NCI-H526 (cell line): ENCODE data around the gene CCDC3.
A peak's percentile ranks its signal among the peaks of the same experiment; 100 is the strongest.
"Not testable (repeated sequence)": the region's sequence is repeated elsewhere in the genome, so short reads cannot be mapped to it uniquely, and the experiment has no call there.

Source experiments
- DNase-seq, 2 experiments: peaks; one replicate each; lab custom pipeline; 2025; lab: John Stamatoyannopoulos, UW

Gene CCDC3

DNA sequence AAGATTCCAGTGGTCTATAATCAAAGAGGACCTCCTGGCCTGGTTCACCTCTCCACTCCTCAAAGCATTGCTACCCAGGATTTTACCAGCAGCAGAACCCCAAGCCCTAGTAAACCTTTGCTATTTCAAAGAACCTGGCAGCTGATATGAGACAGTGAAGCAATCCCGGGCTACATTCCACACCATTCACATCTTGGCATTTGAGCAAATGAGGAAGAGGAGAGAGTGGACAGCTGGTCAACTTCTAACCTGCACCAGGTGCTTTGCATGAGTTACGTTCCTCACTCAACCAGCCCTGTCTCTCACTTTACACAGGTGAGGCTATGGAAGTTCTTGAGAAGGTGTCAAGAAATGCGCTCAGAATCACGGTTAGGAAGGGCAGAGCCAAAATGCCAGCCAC, 1.1 kb downstream of the CCDC3 start:
- DNase-seq = no peak

DNA sequence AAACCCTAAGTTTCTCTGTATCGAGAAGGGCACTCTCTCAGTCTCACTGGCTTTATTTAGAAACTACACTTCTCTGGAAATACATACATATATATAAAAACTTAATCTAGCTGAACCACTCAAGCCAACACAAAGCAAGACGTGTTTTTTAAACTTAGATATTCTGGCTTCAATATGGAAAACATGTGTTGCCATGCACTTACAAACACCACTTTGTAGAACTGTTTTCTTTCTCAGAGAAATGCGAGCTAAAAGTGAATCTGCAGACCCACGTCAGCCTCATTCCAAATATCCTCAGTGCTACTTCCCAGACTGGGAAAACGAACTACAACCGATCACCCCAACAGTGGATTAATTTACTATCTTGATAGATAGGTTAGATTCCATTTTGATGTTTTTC, 1.7 kb downstream of the CCDC3 start:
- no peak for DNase-seq

- DNase-seq = no peak
Observed at GRCh38 chr10:12995425-12995861, 6.1 kb downstream of the CCDC3 start.

DNA sequence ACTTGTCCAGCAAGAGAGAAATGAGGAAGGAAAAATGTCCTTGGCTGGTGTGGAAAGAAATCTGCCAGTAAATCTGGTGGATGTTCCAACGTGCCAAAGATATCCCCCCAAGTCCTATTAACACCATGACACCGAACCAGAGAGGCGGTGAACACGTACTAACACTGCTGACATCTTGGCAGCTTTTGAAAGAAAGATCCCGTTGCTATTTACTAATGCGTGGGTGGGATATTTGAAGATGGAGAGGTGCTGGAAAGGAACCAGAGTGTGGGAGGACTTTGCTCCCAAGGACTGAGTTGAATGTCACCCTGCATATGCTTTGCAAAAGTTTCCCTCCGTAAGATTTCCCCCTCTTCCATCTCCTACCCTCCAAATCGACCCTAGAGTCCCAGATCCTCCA, 7.9 kb downstream of the CCDC3 start:
- no peak for DNase-seq

DNA sequence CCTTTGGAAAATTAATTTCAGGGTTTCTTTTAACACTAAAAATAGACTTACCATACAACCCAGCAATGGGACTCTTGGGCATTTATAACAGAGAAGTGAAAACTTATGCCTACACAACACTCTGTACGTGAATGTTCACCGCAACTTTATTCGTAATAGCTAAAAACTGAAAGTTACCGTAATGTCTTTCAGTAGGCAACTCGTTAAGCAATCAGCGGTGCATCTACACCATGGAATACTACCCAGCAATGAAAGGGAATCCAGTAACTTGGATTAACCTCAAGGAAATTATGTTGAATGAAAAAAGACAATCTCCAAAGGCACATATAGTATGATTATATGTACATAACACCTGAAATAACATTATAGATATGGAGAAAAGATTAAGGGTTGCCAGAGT, 16.2 kb downstream of the CCDC3 start:
- DNase-seq = no peak

DNA sequence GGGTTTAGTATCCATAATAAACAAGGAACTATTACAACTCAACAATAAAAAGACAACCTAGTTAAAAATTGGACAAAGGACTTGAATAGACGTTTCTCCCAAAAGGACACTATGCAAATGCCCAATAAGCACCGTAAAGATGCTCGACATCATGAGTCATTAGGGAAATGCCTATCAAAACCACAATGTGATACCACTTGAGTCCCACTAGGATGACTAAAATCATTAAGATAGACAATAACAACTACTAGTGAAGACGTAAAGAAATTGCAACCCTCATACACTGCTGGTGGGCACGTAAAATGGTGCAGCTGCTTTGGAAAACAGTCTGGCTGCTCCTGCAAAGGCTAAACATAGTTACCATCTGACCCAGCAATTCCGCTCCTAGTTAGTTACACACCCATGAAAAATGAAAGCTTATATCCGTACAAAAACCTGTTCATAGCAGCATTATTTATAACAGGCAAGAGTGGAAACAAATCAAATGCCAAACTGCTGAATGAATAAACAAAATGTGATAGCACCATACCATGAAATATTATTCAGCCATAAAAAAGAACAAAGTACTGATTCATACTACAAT, 17.3 kb downstream of the CCDC3 start:
- DNase-seq = no peak

- DNase-seq = not testable (repeated sequence)
Observed at GRCh38 chr10:12983568-12983967, 17.9 kb downstream of the CCDC3 start.

DNA sequence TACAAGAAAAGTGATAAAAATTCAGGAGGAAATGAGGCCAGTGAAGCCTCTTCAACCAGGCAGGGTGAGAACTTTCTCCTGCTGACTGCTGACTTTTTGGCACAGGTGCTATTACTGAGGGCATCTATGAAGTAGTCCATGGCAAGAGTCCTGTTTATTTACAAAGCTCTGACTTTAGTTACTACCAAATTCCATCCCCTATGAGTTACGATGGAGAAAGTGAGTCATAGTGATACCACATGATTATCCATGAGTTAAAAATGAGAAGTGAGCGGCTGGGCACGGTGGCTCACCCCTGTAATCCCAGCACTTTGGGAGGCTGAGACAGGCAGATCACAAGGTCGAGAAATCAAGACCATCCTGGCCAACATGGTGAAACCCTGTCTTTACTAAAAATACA, 19.9 kb downstream of the CCDC3 start:
- DNase-seq = no peak

GRCh38 chr10:12980713-12981306, 20.7 kb downstream of the CCDC3 start:
- no peak for DNase-seq

- peak in 1 of 2 experiments; percentile 3 for DNase-seq
Observed at GRCh38 chr10:12980102-12980661, 21.3 kb downstream of the CCDC3 start.

GRCh38 chr10:12978891-12979290, 22.6 kb downstream of the CCDC3 start:
- DNase-seq = no peak

DNA sequence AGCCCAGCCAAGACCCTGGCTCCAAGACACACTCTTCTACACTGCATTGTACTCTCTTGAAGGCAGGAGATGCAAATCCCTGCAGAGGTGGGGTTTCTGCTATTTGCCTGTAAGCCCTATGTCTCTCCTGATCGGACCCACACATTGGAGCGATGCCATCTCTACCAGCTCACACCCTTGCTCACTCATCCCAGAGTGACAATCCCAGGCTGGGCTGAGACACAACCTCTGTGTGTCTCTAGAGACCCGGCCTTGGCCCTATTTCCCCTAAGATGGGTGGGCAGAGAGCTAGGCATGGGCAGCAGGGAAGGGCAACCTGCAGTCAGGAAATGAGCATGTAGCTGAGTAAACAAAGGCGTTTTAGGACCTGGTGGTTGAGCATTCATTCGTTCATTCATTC, 25.6 kb downstream of the CCDC3 start:
- no peak for DNase-seq

GRCh38 chr10:12975266-12975665, 26.2 kb downstream of the CCDC3 start:
- DNase-seq = peak in 1 of 2 experiments; percentile 2

DNA sequence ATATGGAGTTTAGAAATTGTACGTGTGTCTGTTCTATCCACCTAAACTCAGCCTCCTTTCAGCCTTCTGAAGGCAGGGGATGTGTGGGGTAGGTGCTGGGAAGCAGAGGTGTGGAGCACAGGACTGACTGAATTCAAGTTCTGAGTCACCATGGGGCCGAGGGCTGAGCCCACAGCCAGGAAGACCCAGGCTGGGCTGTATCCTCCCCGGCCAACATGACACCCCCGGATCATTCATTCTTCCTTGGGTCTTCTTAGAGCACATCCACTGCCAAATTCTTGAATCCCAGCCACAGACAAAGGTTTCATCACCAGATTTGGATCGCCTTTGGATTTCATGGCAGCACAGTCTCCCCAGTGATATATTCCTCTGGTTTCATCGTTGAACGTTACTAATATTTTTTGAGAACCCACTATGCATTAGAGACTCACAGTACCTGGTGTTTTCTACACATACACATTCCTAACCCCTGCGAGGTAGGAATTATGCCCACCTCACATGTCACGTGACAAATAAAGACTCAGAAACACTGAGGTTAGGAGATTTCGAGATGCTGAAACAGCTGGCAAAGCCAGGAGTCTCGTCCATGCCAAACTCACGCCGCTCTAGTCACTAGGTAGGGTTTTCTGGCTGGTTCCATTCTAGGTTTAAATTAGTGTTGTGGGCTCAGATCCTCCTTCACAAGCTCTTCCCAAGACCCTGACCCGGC, 26.9 kb downstream of the CCDC3 start:
- DNase-seq = no peak

- no peak for DNase-seq
Observed at GRCh38 chr10:12974078-12974477, 27.4 kb downstream of the CCDC3 start.

- DNase-seq = no peak
Observed at GRCh38 chr10:12973149-12973718, 28.3 kb downstream of the CCDC3 start.

DNA sequence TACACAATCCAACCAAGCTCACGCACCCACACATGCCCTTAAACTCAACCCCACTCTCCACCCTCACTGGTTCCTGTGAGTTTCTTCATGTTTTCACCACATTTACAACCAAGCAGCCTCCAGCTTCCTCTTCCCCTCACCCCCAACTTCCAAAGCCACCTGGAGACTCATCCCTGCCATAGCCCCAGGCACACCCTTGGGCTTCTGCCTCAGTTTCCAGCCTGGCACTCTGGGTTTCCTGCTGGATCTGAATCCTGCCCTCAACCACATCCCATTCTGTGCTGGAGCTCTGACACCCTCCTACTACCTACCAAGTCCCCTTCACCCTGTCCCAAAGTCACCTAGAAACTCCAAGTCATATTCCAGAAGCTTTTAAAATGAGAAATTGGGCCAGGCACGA, 29.4 kb downstream of the CCDC3 start:
- DNase-seq = no peak

- DNase-seq = no peak
Observed at GRCh38 chr10:12971001-12971788, 30.3 kb downstream of the CCDC3 start.

DNA sequence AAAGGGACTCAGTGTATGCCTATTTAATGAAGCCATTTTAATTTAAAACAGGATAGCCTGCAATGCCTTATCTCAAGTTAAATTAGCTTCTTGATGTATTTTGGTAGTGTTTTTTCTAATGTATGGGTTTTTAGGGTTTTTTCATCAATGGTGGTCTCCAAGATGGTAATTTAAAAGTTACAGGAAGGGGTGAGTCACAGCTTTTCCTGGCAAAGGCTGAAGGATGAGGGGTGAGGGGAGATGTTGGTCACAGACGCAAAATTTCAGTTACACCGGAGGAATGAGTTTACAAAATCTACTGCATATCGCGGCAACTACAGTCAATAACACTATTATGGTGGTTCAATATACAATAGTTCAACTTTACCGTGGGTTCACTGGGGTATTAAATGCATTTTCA, 31.6 kb downstream of the CCDC3 start:
- no peak for DNase-seq

DNA sequence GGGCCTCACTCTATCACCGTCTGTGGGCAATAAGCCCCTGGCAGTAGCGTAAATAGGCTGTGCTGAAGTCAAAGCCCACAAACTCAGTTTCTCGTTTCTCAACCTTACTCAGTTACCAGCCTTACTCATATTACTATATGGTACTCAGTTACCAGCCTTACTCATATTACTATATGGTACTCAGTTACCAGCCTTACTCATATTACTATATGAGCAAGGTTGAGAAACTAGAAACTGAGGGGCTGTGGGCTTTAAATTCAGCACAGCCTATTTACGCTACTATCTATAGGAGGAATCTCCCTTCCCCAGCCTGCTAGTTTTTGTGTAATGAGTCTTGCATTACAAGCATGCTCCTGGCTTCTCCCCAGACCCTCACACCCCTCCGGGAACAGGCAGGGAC, 35.4 kb downstream of the CCDC3 start:
- DNase-seq = no peak

GRCh38 chr10:12965571-12965970, 35.9 kb downstream of the CCDC3 start:
- DNase-seq = no peak

DNA sequence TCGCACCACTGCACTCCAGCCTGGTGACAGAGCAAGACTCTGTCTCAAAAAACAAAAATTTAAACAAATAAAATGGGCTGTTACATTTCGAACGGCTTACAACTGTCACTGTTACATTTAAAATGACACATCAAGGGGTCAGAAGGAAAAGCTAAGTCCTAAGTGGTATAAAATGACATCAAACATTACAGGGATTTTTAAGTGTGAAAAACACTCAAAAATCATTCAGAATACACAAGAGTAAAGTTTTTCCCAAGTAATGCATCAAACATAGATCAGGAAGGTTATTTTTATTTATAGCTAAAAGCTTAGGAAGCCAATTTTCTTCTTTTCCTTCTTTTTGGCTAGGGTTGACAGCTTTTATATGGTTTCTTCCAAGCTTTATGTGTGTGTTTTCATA, 39.0 kb downstream of the CCDC3 start:
- DNase-seq = no peak
